Stimulated activated CD4-positive, alpha-beta T cell treated with anti-CD3 and anti-CD28 coated beads, Interleukin-2, amount 100 ng/mL, for 4 hours (primary cell): Measurements from ENCODE around the gene CCR5.
"Not testable (repeated sequence)": the region's sequence is repeated elsewhere in the genome, so short reads cannot be mapped to it uniquely, and the experiment has no call there.

Source experiments
- DNase-seq: peaks from one replicate; pipeline ENCODE4 v3.0.0-alpha.2; 2020; ENCODE audit warnings: low read depth

CCR5 gene

GRCh38 chr3:46370839-46371518 lies at the start of gene CCR5:
CCR5 (plus strand) TSS chr3:46370946; CDS start chr3:46372903, 1,957 bp downstream.
- DNase-seq: no peak

DNA sequence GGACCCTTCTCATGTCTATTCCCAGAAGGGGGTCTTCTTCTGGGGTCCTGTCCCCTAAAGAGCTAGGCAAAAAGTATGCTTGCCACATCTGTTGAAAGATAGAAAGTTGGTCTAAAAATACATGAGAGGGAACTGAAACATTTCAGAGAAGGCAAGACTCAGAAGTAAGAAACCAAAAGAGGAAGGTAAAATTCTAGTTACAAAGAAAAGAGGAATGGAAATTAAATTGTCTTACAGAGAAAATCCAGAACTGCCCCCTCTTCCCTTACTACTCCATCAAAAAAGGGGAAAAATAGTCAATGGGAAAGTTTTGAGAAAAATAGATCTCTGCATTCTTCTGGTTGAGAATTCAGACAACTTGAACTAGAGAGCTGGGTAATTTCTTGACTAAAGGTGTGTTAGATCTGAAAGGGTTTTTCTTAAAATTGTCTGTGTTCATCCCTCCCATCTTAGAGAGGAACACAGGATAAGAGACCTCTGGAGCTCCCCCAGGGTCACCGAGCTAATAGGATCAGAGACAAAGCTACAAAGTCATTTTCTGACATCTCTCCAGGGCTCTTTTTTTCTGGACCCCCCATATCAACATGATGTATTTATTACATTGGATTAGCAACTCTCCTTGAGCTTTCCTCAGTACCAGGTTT lies 49.2 kb upstream of the CCR5 start:
- no peak for DNase-seq

DNA sequence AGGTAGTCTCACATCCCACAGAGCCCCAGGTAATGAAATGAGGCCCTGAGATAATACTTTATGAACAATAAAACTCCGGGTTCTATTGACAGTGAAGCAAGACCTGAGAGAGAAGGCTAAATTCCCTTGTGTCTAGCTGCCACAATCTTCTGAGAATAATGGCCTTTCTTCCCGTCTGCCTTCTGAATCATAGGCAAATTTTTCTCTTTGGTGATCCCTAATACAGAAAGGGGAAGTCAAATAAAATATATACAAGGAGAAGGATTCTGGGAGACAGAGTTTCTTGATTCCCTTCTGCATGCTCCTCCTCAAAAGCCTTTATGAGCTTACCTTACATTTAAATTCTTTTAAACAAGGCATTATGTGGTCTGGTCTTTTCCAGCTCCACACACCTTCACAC lies 46.7 kb upstream of the CCR5 start:
- DNase-seq: no peak

DNA sequence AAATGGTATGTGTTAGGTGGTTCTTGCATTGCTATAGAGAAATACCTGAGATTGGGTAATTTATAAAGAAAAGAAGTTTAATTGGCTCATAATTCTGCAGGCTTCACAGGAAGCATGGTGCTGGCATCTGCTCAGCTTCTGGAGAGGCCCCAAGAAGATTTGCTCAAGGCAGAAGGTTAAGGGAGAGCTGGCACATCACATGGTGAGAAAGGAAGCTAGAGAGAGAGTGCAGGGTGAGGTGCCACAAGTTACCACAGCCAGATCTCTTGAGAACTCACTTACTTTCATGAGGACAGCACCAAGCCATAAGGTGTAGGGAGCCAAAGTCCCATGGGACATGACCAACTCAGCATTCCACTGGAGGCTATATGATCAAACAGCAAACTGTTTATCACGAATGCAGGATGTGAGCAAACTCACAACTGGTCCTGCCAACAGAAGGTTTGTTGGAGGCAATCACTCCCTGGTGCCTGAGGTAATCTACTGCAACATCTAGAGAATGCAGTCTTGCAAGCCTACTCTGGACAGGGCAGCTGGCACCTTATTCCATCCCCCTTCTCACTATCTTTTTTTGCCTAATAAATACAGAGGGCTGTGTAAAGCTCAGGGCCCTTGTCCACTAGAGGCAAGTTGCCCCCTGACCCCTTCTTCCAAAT lies 45.0 kb upstream of the CCR5 start:
- no peak for DNase-seq

DNA sequence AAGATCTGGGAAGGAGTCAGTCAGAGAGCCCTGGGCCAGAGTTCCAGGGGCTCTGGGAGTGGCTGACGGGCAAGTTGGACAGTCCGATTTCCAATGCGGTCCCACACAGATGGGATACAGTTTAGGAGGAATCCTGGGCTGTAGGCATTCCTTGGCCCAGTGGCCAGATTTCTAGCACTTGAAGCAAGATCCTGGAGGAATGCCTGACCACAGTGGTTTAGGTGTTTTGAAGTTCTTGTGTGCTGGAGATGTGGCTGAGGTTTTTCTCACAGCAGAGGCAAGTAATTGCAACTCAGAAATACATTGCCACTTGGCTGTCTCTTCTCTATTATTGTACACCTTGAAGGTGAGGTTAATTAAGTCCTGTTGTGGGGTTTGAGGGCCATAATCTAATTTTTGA lies 40.1 kb upstream of the CCR5 start:
- not testable (repeated sequence) for DNase-seq

GRCh38 chr3:46334741-46335478 lies 35.8 kb upstream of the CCR5 start:
- no peak for DNase-seq

DNA sequence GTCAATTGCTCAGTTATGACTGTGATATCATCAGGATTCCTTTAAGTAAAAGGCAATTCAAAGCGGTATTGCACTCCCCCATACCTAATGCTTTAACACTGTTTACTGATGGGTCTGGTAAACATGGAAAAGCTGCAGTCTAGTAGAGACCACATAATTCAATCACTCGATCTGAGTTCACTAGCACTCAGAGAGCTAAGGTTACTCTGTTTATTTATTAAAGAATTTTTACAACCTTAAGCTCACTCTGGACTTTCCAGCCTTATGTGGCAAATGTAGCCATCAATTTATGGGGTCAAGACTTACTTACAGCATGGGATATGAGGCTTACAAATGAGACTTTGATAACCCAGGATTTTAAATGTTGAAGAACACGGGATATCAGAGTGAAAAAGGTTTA lies 35.2 kb upstream of the CCR5 start:
- DNase-seq: no peak

DNA sequence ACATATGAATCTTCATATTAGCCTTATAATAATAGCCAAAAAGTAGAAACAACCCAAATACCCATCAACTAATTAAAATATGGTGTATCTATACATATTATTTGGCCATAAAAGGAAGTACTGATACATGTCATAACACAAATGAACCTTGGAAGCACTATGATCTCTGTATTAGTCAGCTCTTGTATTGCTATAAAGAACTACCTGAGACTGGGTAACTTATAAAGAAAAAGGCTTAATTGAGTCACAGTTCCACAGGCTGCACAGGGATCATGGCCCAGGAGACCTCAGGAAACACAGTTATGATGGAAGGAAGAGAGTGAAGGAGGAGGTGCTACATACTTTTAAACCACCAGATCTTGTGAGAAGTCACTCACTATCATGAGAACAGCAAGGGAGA lies 32.8 kb upstream of the CCR5 start:
- no peak for DNase-seq

DNA sequence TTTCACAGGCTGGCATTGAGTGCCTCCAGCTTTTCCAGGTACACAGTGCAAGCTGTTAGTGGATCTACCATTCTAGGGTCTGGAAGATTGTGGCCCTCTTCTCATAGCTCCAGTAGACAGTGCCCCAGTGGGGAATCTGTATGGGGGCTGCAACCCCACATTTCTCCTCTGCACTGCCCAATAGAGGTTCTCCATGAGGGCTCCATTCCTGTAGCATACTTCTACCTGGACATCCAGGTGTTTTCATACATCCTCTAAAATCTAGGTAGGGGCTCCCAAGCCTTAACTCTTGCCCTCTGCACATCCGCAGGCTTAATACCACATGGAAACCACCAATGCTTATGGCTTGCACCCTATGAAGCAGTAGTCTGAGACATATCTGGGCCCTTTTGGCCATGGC lies 31.9 kb upstream of the CCR5 start:
- DNase-seq: no peak

- DNase-seq: no peak
Measured at GRCh38 chr3:46344476-46344875, 26.3 kb upstream of the CCR5 start.

GRCh38 chr3:46348823-46349482 lies 21.8 kb upstream of the CCR5 start:
- DNase-seq: no peak

DNA sequence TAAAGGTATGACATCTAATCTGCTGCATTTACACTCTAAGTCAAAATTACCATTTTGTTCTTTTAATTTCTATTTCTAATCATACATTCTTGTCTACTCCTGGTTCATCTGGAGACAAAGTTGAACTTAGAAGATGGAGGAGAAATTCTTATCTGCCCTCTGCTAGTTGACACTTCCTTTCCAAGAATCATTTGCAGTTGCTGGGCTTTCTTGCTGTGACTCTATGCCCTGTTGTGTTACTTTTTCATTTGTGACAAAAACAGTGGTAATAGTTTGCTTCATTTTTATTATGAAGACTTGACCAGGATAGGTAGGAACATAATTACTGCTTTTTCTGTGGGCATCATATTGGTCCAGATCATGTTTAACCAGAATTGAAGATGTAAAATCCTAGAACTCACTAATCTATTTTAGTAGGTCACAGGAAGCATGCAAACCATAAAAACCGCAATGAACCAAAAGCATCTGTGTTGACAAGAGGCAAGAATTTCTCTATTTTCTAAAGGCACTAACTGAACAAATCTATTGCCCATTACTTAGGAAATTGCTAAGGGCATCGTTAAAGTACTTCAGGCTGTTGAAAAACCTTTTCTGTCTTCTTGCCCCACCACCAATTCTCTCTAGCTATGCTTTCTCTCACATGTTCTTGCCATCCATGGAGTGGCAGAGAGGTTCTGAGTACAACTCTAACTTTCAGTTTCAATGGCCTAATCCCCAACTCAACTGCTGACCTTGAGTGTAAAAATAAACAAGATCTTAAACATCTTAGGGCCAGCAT lies 21.1 kb upstream of the CCR5 start:
- DNase-seq: no peak

DNA sequence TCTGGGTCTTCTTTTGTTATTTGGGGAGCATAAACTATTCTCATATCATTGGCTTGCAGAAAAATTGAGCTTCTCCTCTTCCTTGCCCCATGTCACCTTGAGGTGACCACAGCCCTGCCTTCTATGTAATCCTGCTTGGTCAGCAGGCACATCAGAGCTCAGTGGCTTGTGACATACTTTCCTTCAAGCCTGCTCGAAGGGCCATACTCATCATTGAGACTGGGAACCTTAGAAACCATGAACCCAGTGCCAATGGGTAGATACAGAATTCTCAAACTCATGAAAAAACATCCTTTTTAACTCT lies 20.5 kb upstream of the CCR5 start:
- DNase-seq: no peak

DNA sequence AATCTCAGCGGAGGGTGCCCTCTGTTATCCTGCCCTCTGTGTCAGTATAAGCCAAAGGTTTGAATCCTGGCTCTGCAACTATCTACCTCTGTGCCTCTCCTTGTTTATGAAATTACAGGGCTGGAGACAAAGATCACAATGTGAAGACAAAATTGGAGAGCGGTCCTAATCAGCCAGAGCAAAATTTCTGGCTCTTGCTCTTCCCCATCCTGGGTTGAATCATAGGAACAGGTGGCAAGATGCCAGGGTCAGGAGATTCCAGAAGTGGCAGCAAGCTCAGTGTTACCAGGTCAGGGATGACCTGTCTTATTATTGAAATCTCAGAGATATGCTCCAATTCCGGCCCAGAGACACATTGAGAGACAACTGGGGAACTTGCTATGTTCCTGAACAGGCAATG lies 19.1 kb upstream of the CCR5 start:
- DNase-seq: no peak

DNA sequence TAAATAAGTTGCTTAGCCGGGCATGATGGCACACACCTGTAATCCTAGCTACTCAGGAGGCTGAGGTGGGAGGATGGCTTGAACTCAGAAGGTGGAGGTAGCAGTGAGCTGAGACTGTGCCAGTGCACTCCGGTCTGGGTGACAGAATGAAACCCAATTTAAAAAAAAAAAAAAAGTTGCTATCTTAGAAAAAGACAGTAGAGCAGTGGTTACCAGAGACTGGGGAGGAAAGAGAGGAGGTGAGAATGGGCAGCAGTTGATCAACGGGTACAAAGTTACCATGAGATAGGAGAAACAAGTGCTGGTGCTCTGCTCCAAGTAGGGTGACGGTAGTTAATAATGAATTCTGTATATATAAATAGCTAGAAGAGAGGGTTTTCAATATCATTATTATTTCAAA lies 17.7 kb upstream of the CCR5 start:
- no peak for DNase-seq

GRCh38 chr3:46353647-46354410 lies 16.9 kb upstream of the CCR5 start, which contains the start of gene CCR2:
CCR2 (plus strand) TSS chr3:46354111; CDS start chr3:46357528, 3,417 bp downstream.
- DNase-seq: no peak

DNA sequence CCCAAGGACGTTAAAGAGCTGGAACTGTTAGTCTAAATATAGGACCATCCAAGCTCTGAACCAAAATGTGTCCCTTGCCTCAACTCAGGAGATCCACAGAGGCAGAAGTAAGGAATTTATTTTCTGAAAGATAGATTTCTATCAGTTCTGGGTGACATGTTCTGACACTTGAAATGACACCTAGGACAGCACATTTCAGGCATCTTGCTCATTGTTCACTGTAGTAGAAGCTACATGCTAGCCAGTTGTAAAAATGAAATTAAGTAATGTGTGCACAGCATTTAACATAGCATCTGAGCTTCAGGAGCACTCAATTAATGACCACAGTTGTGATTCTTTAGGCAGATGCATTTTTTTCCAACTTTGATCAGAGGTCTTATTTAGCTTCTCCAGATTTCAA lies 16.3 kb upstream of the CCR5 start:
- DNase-seq: no peak

GRCh38 chr3:46354984-46355383 lies 15.8 kb upstream of the CCR5 start:
- no peak for DNase-seq

- no peak for DNase-seq
Measured at GRCh38 chr3:46356276-46356675, 14.5 kb upstream of the CCR5 start.

DNA sequence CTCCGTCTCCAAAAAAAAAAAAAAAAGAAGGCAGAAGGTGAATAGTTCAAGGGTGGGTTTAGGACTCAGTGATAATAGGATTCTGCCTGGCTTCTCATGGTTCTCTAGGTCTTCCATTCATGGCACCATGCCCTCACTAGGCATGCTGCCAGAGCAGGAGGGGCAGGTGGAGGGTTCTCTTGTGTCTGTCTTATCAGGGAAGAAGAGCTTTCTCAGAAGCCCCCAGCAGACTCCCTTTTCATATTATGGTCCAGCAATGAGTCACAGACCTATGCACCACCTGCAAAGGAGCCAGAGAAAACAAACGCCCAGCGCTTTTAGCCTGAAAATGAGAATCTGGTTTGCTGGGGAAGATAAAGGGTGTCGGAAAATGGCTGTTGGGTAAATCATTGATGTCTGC lies 13.8 kb upstream of the CCR5 start:
- DNase-seq: no peak

GRCh38 chr3:46358466-46358865 lies 12.3 kb upstream of the CCR5 start:
- DNase-seq: no peak
